CD14-positive monocyte (primary cell): ENCODE data around the gene YTHDF1. TPM values are rescaled to one million over a fixed set of nuclear protein-coding genes. Genes with fewer than 3 reads are reported as not detected.

Source experiments
- DNase-seq, 3 donors: peaks; one replicate each; pipeline ENCODE4 v3.0.0-alpha.2; 2011 to 2022
- H2AFZ ChIP-seq: 2 replicates; pipeline ENCODE4 v1.6.0; 2012; ENCODE audit warnings: mild to moderate bottlenecking, low read depth, low read length, inconsistent platforms; ENCODE audit not compliant: insufficient read depth, poor library complexity, severe bottlenecking
- H3K27ac ChIP-seq, 2 donors: 1 replicate in 1 of 2; 2 replicates in 1 of 2; pipeline ENCODE4 v1.5.1; 2012 to 2013; ENCODE audit warnings: low read length in 2 of 2, control low read depth in 1 of 2, inconsistent platforms in 1 of 2, low read depth in 1 of 2, mild to moderate bottlenecking in 1 of 2
- H3K27me3 ChIP-seq, 2 donors: one replicate each; pipeline versions ENCODE4 v1.6.0 to v1.6.1; 2011 to 2013; ENCODE audit warnings: low read length in 2 of 2; ENCODE audit not compliant: control insufficient read depth in 2 of 2, insufficient read depth in 2 of 2
- H3K36me3 ChIP-seq, 2 donors: replicated peaks in 1 of 2; 1 replicate in 1 of 2; 2 replicates in 1 of 2; pipeline versions ENCODE4 v1.5.1 to v1.6.1; 2012 to 2013; ENCODE audit warnings: low read length in 2 of 2, control low read depth in 1 of 2, inconsistent platforms in 1 of 2, mild to moderate bottlenecking in 1 of 2; ENCODE audit not compliant: insufficient read depth in 2 of 2, control insufficient read depth in 1 of 2
- H3K4me1 ChIP-seq, 2 donors: 1 replicate in 1 of 2; 2 replicates in 1 of 2; pipeline versions ENCODE4 v1.5.1 to v1.6.1; 2012 to 2013; ENCODE audit warnings: low read length in 2 of 2, control low read depth in 1 of 2, inconsistent platforms in 1 of 2, mild to moderate bottlenecking in 1 of 2, moderate library complexity in 1 of 2; ENCODE audit not compliant: insufficient read depth in 2 of 2, control insufficient read depth in 1 of 2
- H3K4me2 ChIP-seq: replicated peaks from 2 replicates; pipeline ENCODE3; 2012; ENCODE audit warnings: low read length, moderate library complexity, mild to moderate bottlenecking; ENCODE audit not compliant: poor library complexity, severe bottlenecking; ENCODE audit errors: extremely low read depth
- H3K4me3 ChIP-seq, 3 experiments: fragments of 200-600 bp in 1 of 3; sonication (generic) in 1 of 3; replicated peaks in 1 of 3; 1 replicate in 2 of 3; 2 replicates in 1 of 3; pipeline ENCODE4 v1.5.1; 2011 to 2013; ENCODE audit warnings: low read length in 3 of 3, mild to moderate bottlenecking in 3 of 3, control low read depth in 2 of 3, low read depth in 2 of 3, inconsistent platforms in 1 of 3, moderate library complexity in 1 of 3
- H3K79me2 ChIP-seq: 2 replicates; pipeline ENCODE4 v1.6.0; 2012; ENCODE audit warnings: mild to moderate bottlenecking, control low read depth, inconsistent platforms, low read length, moderate library complexity; ENCODE audit not compliant: insufficient read depth
- H3K9ac ChIP-seq: 2 replicates; pipeline ENCODE4 v1.6.0; 2017; ENCODE audit warnings: low read length, mild to moderate bottlenecking; ENCODE audit not compliant: insufficient read depth, poor library complexity, severe bottlenecking
- H3K9me3 ChIP-seq, 2 donors: replicated peaks in 1 of 2; 1 replicate in 1 of 2; 2 replicates in 1 of 2; pipeline versions ENCODE4 v1.5.1 to v1.6.1; 2012 to 2013; ENCODE audit warnings: low read length in 2 of 2, control low read depth in 1 of 2; ENCODE audit not compliant: control insufficient read depth in 1 of 2, insufficient read depth in 1 of 2
- H4K20me1 ChIP-seq: 2 replicates; pipeline ENCODE4 v1.6.0; 2012; ENCODE audit warnings: mild to moderate bottlenecking, low read length, control low read depth, moderate library complexity; ENCODE audit not compliant: insufficient read depth
- H3K27ac Mint-ChIP-seq, 7 donors: one replicate each; pipeline ENCODE4 v1.8.0; 2020; ENCODE audit warnings: mild to moderate bottlenecking in 7 of 7, mixed read lengths in 7 of 7, moderate library complexity in 6 of 7, inconsistent platforms in 2 of 7
- H3K27me3 Mint-ChIP-seq, 3 donors: one replicate each; pipeline ENCODE4 v1.8.0; 2021 to 2022; ENCODE audit warnings: low read depth in 3 of 3, mild to moderate bottlenecking in 3 of 3, mixed read lengths in 3 of 3, moderate library complexity in 3 of 3, inconsistent platforms in 1 of 3
- H3K36me3 Mint-ChIP-seq, 2 donors: one replicate each; pipeline ENCODE4 v1.8.0; 2020; ENCODE audit warnings: mixed read lengths in 2 of 2, inconsistent platforms in 1 of 2, mild to moderate bottlenecking in 1 of 2
- H3K4me1 Mint-ChIP-seq: one replicate; pipeline ENCODE4 v1.8.0; 2020; ENCODE audit warnings: mild to moderate bottlenecking, mixed read lengths
- H3K4me3 Mint-ChIP-seq, 2 donors: one replicate each; pipeline ENCODE4 v1.8.0; 2020; ENCODE audit warnings: mild to moderate bottlenecking in 2 of 2, mixed read lengths in 2 of 2, moderate library complexity in 1 of 2
- H3K9me3 Mint-ChIP-seq, 7 donors: one replicate each; pipeline ENCODE4 v1.8.0; 2020 to 2022; ENCODE audit warnings: mixed read lengths in 7 of 7, mild to moderate bottlenecking in 6 of 7, moderate library complexity in 6 of 7, inconsistent platforms in 2 of 7
- CTCF ChIP-seq: fragments of 200-600 bp; IDR thresholded peaks from one replicate; pipeline ENCODE4 v1.8.0; 2022; ENCODE audit warnings: antibody characterized with exemption, mild to moderate bottlenecking
- WGBS: methylation state at CpG from one replicate; pipeline ENCODE4 v1.1.5; 2013; ENCODE audit warnings: missing lambda C conversion rate; ENCODE audit not compliant: insufficient coverage; 5-methylcytosine and 5-hydroxymethylcytosine counted together
- intact Hi-C, 2 donors: fragments of 100-400 bp; cut with micrococcal nuclease; formaldehyde crosslinking; loops; one replicate each; pipeline versions ENCODE4 v1.15.0 to v1.15.1; 2023
- polyA plus RNA-seq, 3 donors: library from polyadenylated mRNA; depleted of rRNA in 1 of 3; unstranded in 2 of 3; stranded (reverse) in 1 of 3; fragments of 300-500 nt in 2 of 3; fragments of >200 nt in 1 of 3; fragmentation: Illumina TruSeq in 2 of 3; gene quantifications; 1 replicate in 2 of 3; 2 replicates in 1 of 3; pipeline ENCODE4 v1.2.3, GENCODE V29; 2012 to 2021

Gene YTHDF1
- polyA plus RNA-seq, 3 donors, result 18.0 to 33.4 (median 25.9) TPM

- Histone ChIP-seq H3K4me1 (no peaks in the 10 kb centered on the region), H4K20me1 (peaks cover 100% of the 10 kb centered on the region), H3K4me2 (no peak overlapping the region), H2AFZ (no peak overlapping the region), H3K9ac (no peak overlapping the region), H3K4me3 (no peak overlapping the region), H3K36me3 (peaks cover 72 to 100% of the 10 kb centered on the region in 2 donors), H3K27me3 (no peaks in the 10 kb centered on the region), H3K79me2 (peaks cover 81% of the 10 kb centered on the region), H3K9me3 (no peaks in the 10 kb centered on the region), H3K27ac (no peak overlapping the region)
- 99% methylated on average over 9 of the region's 17 CpGs for WGBS
- Mint-ChIP-seq H3K9me3 (no peaks in the 10 kb centered on the region), H3K27me3 (peaks cover 0 to 2% (median under 1%) of the 10 kb centered on the region in 3 donors), H3K4me3 (no peak overlapping the region), H3K36me3 (peaks cover 74 to 98% of the 10 kb centered on the region in 2 donors), H3K4me1 (no peaks in the 10 kb centered on the region), H3K27ac (no peak overlapping the region)
- TF ChIP-seq CTCF, result no peak
- intact Hi-C loops, result no loop called here
- no peak for DNase-seq
Observed at GRCh38 chr20:63202021-63202420, 13.9 kb downstream of the YTHDF1 start.

- Histone ChIP-seq H3K27me3 (no peaks in the 10 kb centered on the region), H3K4me2 (no peak overlapping the region), H4K20me1 (peaks cover 97% of the 10 kb centered on the region), H3K79me2 (peaks cover 56% of the 10 kb centered on the region), H3K4me3 (no peak overlapping the region), H3K27ac (no peak overlapping the region), H2AFZ (no peak overlapping the region), H3K36me3 (peaks cover 63 to 96% of the 10 kb centered on the region in 2 donors), H3K9ac (no peak overlapping the region), H3K4me1 (no peaks in the 10 kb centered on the region), H3K9me3 (no peaks in the 10 kb centered on the region)
- no peak for TF ChIP-seq CTCF
- no peaks in the 10 kb centered on the region for H3K9me3 Mint-ChIP-seq
- WGBS, result 94% methylated on average over 5 of the region's 7 CpGs
- no peak overlapping the region for H3K27ac Mint-ChIP-seq
- no peak for DNase-seq
- H3K27me3 Mint-ChIP-seq, result peaks cover 0 to 2% (median 0%) of the 10 kb centered on the region in 3 donors
- intact Hi-C loops, result no loop called here
- H3K4me1 Mint-ChIP-seq, result no peaks in the 10 kb centered on the region
- peaks cover 70 to 91% of the 10 kb centered on the region in 2 donors for H3K36me3 Mint-ChIP-seq
- no peak overlapping the region for H3K4me3 Mint-ChIP-seq
Observed at GRCh38 chr20:63198606-63199005, 17.3 kb downstream of the YTHDF1 start.
